ENCODE measurements around the gene ELMO1. TPM values are rescaled to one million over a fixed set of nuclear protein-coding genes. Genes with fewer than 3 reads are reported as not detected.
"Not testable (repeated sequence)": the region's sequence is repeated elsewhere in the genome, so short reads cannot be mapped to it uniquely, and the experiment has no call there.

ELMO1 gene
- total RNA-seq, 1 donor from 2014 or later = 132 TPM

DNA sequence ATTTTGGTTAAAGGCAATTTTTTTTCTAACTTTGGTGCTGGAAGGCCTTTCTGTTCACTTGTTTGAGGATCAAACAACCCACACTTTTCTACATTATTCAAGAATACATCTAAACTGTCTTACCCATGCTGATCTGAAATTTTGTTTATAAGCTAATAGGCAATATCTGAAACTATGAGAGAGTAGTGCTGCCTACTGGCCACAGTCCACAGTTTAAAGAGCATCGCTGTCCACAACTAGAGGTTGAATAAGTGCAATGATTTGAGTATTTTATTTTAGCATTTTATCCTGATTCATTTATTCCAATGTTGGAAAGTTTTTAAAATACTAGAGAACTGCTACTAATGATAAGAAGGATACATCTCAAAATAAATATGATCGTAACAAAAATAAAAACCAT lies 306.9 kb downstream of the ELMO1 start:
- Mint-ChIP-seq H3K4me1 (no peaks in the 10 kb centered on the region), H3K27me3 (no peaks in the 10 kb centered on the region), H3K4me3 (no peak overlapping the region), H3K36me3 (ENCODE audit: low read depth) (peaks cover 52% of the 10 kb centered on the region), H3K9me3 (peaks cover 33% of the 10 kb centered on the region), H3K27ac (no peak overlapping the region)
- intact Hi-C loops (cut with micrococcal nuclease) = no loop called here
- TF ChIP-seq, protein P1, sequence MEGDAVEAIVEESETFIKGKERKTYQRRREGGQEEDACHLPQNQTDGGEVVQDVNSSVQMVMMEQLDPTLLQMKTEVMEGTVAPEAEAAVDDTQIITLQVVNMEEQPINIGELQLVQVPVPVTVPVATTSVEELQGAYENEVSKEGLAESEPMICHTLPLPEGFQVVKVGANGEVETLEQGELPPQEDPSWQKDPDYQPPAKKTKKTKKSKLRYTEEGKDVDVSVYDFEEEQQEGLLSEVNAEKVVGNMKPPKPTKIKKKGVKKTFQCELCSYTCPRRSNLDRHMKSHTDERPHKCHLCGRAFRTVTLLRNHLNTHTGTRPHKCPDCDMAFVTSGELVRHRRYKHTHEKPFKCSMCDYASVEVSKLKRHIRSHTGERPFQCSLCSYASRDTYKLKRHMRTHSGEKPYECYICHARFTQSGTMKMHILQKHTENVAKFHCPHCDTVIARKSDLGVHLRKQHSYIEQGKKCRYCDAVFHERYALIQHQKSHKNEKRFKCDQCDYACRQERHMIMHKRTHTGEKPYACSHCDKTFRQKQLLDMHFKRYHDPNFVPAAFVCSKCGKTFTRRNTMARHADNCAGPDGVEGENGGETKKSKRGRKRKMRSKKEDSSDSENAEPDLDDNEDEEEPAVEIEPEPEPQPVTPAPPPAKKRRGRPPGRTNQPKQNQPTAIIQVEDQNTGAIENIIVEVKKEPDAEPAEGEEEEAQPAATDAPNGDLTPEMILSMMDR (IDR thresholded peaks at IDR 0.05) = no peak
- POLR2A ChIA-PET = no interaction called here
- CTCF ChIA-PET = no interaction called here
- DNase-seq (no peak), ATAC-seq (ENCODE audit: low read depth) (no peak)

DNA sequence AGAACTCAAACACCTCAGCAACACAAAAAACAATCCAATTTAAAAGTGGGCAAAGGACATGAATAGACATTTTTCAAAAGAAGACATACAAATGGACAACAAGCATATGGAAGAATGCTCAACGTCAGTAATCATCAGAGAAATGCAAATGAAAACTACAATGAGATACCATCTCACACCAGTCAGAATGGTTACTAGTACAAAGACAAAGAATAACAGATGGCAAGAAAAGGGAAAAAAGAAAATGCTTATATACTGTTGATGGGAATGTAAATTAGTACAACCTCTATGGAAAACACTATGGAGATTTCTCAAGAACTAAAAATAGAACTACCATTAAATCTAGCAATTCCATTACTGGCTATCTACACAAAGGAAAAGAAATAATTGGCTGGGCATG lies 314.8 kb downstream of the ELMO1 start:
- peaks cover 80% of the 10 kb centered on the region for H3K36me3 Mint-ChIP-seq (ENCODE audit: low read depth)
- H3K4me3 Mint-ChIP-seq; CTCF ChIA-PET; ATAC-seq (ENCODE audit: low read depth); DNase-seq; POLR2A ChIA-PET; H3K4me1 Mint-ChIP-seq; H3K27ac Mint-ChIP-seq; intact Hi-C loops (cut with micrococcal nuclease); H3K27me3 Mint-ChIP-seq: not testable (repeated sequence)
- H3K9me3 Mint-ChIP-seq = peaks cover 14% of the 10 kb centered on the region

- H3K36me3 Mint-ChIP-seq (ENCODE audit: low read depth) = peaks cover 84% of the 10 kb centered on the region
Observed at GRCh38 chr7:37131855-37132254, 316.8 kb downstream of the ELMO1 start.

GRCh38 chr7:37129035-37129425 lies 319.6 kb downstream of the ELMO1 start:
- H3K4me3 Mint-ChIP-seq = no peak overlapping the region
- no peaks in the 10 kb centered on the region for H3K27me3 Mint-ChIP-seq
- no peak for ATAC-seq (ENCODE audit: low read depth)
- peak overlapping the region; percentile 10 for H3K27ac Mint-ChIP-seq
- no peak for DNase-seq
- H3K4me1 Mint-ChIP-seq = peaks cover 5% of the 10 kb centered on the region
- ChIA-PET CTCF (no interaction called here), POLR2A (no interaction called here)
- intact Hi-C loops (cut with micrococcal nuclease) = no loop called here
- H3K9me3 Mint-ChIP-seq = peaks cover 2% of the 10 kb centered on the region
- TF ChIP-seq, protein P1 (IDR thresholded peaks at IDR 0.05) = no peak
- H3K36me3 Mint-ChIP-seq (ENCODE audit: low read depth) = peaks cover 84% of the 10 kb centered on the region

More at GRCh38 chr7:37131855-37132254, 316.8 kb downstream of the ELMO1 start:
- no peak for DNase-seq
- ChIA-PET POLR2A (no interaction called here), CTCF (interaction anchor here (1.0 kb wide), 1 partner anchor 67 kb away, joined by 3 read pairs; no protein-coding TSS in a partner anchor)
- no peaks in the 10 kb centered on the region for H3K4me1 Mint-ChIP-seq
- intact Hi-C loops (cut with micrococcal nuclease) = no loop called here
- TF ChIP-seq, protein P1 (IDR thresholded peaks at IDR 0.05) = no peak
- H3K9me3 Mint-ChIP-seq = peaks cover 4% of the 10 kb centered on the region
- ATAC-seq (ENCODE audit: low read depth) = no peak
- H3K27me3 Mint-ChIP-seq = no peaks in the 10 kb centered on the region
- H3K27ac Mint-ChIP-seq = no peak overlapping the region
- no peak overlapping the region for H3K4me3 Mint-ChIP-seq

DNA sequence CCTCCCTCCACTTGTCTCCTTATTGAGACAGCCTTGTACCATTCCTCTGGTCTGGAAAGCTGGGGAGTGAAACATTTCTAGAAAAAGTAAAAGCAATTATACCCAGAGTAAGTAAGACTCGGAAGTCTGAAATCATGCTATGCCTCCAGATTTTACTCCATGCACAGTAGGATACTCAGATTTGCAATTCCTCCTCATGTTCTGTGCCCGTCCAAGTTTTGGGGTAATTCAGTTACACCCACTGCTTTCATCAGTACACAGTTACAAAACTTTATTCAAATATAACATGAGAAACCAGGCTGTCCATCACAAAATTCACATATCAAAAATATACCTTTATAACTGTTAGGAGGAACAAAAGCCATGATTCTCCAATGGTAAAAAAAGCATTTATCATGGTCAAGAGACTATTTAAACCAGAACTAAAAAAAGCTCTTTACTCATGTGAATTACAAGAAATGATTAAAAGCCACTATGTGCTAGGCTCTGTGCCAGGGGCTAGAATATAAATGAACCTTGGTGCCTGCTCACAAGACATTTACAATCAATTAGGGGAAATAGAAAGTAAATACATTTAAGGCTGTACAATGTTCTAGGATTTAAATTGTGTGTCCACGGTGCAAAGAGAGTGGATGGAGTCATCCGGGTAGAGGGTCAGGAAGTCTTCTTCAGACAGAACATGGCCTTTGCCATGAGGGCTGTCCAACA lies 320.2 kb downstream of the ELMO1 start:
- ChIA-PET CTCF (no interaction called here), POLR2A (no interaction called here)
- Mint-ChIP-seq H3K36me3 (ENCODE audit: low read depth) (peaks cover 79% of the 10 kb centered on the region), H3K4me3 (no peak overlapping the region), H3K9me3 (peaks cover 2% of the 10 kb centered on the region), H3K4me1 (peaks cover 5% of the 10 kb centered on the region), H3K27me3 (no peaks in the 10 kb centered on the region), H3K27ac (peak overlapping the region; percentile 10)
- TF ChIP-seq, protein P1 (IDR thresholded peaks at IDR 0.05) = no peak
- ATAC-seq (ENCODE audit: low read depth) = no peak
- DNase-seq = no peak
- intact Hi-C loops (cut with micrococcal nuclease) = no loop called here

All from activated B cell treated with CpG ODN at 0.5 μM for 24 hours (primary cell).